ENCODE measurements around the gene JARID2.
"Not testable (repeated sequence)": the region's sequence is repeated elsewhere in the genome, so short reads cannot be mapped to it uniquely, and the experiment has no call there.

The JARID2 gene

DNA sequence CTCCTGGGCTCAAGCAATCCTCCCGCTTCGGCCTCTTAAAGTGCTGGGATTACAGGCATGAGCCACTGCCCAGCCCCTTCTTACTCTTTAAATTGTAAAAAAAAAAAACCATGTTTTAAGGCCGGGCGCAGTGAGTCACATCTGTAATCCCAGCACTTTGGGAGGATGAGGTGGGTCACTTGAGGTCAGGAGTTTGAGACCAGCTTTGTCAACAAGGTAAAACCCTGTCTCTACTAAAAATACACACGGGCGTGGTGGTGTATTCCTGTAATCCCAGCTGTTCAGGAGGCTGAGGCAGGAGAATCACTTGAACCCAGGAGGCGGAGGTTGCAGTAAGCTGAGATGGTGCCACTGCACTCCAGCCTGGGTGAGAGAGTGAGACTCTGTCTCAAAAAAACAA is 43.6 kb downstream of the JARID2 start:
- not testable (repeated sequence) for DNase-seq (ENCODE audit: low read depth)

DNA sequence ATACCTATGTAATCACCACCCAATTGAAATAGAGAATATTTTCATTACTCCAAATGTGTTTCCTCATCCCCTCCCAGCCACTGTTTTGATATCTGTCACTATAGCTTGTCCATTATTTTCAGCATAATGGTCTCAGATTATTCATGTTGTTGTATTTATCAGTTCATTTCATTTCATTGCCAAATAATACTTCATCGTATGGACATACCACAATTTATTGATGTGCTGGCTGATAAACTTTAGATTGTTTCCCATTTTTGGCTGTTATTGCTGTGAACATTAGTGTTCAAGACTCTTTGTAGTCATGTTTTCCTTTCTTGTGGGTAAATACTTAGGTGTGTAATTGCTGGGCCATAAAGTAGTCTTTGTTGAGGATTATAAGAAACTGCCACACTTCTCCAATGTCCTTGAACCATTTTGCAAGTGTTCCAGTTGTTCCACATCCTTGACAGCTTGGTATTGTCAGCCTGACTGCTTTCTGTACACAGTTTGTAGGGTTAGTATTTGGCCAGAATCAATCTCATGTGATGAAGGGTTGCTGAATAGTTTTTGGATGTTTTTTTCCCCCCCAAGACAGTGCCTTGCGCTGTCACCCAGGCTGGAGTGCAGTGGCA is 44.3 kb downstream of the JARID2 start:
- DNase-seq (ENCODE audit: low read depth) = no peak

DNA sequence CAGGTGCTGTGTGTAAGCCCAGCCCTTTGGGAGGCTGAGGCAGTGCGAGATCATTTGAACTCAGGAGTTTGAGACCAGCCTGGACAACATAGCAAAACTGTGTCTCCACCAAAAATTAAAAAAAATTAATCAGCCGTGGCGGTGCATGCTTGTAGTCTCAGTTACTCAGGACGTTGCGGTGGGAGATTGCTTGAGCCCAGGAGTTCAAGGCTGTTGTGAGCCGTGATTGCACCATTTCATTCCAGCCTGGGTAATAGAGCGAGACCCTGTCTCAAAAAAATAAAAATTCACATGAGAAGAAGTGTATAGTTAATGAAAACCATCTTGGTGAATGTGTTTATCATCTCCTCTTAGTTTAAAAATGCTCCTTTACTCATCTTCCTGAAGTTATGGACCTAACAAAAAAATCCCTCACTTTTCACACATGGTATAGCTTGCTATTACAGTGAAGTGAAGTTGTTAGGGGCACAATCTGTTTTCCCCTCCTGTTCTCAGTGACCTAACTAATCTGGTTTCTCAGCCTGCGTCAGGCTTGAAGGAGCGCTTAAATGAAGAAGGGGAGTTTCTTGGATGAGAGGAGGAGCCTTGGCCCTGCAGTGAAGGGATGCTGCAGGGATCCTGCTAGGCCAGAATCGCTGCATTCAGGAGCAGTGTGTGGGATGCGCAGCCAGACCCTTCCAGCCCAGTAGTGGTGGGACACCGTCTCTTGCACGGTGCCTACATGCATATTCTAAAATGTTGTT is 45.3 kb downstream of the JARID2 start:
- DNase-seq (ENCODE audit: low read depth) = no peak

DNA sequence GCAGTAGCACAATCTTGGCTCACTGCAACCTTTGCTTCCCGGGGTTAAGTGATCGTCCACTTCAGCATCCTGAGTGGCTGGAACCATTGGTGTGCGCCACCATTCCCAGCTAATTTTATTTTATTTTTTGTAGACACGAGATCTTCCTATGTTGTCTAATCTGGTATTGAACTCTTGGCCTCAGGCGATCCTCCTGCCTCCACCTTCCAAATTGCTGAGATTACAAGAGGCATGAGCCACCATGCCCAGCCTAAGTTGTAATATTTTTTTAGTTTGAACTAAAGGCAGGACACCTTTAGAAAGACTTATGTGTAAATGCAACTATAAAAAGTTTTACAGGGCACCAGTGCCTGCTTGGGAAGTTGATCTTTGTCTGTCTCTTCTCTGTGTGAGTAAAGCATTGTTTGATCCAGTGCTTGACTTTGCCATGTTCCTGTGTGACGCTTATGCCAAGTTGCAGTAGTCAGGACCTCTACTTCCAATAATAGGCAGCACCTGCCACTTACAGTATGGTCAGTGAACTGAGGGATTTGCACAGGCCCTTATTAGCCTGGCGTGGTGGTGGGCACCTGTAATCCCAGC is 46.9 kb downstream of the JARID2 start:
- no peak for DNase-seq (ENCODE audit: low read depth)

DNA sequence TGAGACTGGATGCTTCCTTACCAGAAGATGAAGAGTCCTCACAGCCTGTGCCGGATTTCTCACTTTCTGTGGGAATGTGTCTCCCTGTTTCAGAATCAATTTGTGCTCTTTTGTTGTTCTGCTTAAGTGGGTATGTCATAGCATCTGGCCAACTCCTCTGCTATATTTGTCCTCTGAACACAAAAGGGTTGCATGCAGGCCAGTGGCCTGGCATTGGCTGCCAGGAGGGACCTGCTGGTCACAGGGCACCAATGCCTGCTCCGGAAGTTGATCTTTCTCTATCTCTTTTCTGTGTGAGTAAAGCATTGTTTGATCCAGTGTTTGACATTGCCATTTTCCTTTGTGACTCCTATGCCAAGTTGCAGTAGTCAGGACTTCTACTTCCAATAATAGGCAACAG is 47.8 kb downstream of the JARID2 start:
- DNase-seq (ENCODE audit: low read depth) = no peak

DNA sequence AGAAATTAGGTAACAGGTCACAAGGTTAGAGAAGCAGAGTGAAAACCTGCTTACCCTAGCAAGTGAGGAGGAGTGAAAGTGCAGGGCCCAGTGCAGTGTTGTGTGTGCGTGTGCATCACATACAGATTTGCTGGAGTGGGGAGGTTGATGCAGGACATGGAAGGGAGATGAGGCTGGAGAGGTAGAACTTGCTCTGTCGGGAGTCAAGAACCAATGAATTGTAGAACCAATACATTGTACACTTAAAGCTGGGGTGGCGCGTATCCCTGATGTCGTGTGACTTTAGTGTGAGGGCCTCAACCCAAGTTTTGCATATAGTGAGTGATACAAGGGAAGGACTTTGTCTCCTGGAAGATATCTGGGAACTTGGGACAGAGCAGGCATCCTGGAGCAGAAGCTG is 48.6 kb downstream of the JARID2 start:
- no peak for DNase-seq (ENCODE audit: low read depth)

DNA sequence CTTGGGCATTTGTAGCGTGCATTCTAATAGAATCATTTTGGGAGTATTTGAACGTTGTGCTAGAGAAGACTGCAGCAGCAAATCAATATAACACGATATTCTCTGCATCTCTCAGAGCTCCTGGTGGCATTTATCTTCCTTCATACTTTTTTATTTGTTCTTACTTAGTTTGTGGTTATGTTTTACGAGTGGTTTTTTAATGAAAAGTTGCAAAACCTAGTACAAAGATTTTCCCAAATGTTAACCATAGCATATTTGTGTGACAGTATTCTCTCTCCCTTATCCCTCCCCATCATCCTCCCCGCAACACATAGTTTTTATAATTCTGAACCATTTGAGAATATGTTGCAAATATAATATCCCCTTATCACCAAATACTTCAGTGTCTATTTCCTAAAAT is 50.4 kb downstream of the JARID2 start:
- no peak for DNase-seq (ENCODE audit: low read depth)

DNA sequence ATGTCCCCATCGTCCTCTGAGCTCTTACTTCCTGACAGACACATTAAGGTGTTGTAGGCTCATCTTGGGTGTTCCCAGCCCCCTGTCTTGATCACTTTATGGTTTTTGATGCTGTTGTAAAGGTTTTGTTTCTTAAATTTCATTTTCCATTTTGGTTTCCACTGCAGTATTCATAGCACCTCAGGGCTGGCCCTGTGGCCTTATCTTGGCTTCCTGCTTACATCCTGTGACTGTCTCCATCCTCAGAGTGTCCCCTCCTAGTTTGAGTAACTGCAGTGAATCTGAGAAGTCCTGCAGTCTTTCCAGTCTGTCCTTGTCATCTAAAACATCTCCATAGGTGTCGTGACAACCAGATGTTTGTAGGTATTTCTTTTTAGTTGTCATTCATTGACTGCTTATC is 50.9 kb downstream of the JARID2 start:
- no peak for DNase-seq (ENCODE audit: low read depth)

DNA sequence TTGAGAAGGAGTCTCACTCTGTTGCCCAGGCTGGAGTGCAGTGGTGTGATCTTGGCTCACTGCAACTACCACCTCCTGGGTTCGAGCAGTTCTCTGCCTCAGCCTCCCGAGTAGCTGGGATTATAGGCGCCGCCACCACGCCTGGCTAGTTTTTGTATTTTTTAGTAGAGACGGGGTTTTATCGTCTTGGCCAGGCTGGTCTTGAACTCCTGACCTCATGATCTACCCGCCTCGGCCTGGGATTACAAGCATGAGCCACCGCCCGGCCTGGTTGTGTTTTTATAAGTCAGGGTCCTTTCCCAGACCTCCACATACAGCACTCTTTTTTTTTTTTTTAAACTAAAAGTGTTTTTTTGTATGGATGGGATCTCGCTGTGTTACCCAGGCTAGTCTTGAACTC is 51.3 kb downstream of the JARID2 start:
- DNase-seq (ENCODE audit: low read depth) = not testable (repeated sequence)

DNA sequence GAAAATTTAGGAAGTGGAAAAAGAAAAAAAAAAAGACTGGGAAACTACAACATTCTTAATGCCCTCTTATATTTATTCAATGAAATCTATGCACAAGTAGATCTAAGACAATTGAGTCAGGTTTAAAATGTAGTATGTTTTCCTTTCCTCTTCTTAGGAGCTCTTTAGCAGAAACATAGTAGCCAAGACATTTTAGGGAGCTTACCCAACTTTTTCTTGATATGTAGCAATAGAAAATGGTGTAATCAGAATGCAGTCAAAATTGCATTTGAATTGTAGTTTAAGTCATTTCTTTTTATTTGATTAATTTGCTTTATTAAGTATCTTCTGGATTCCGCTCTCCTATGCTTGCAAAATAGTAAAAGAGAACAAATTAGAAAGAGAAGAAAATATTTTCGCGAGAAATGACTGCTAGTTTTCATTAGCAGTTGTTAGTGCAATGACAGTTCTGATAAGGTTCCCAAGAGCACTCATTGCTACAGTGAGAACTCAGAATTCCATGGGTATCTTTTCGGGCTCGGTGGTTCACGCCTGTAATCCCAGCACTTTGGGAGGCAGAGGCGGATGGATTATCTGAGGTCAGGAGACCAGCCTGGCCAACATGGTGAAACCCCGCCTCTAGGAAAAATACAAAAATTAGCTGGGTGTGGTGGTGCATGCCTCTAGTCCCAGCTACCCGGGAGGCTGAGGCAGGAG is 52.2 kb downstream of the JARID2 start:
- no peak for DNase-seq (ENCODE audit: low read depth)

DNA sequence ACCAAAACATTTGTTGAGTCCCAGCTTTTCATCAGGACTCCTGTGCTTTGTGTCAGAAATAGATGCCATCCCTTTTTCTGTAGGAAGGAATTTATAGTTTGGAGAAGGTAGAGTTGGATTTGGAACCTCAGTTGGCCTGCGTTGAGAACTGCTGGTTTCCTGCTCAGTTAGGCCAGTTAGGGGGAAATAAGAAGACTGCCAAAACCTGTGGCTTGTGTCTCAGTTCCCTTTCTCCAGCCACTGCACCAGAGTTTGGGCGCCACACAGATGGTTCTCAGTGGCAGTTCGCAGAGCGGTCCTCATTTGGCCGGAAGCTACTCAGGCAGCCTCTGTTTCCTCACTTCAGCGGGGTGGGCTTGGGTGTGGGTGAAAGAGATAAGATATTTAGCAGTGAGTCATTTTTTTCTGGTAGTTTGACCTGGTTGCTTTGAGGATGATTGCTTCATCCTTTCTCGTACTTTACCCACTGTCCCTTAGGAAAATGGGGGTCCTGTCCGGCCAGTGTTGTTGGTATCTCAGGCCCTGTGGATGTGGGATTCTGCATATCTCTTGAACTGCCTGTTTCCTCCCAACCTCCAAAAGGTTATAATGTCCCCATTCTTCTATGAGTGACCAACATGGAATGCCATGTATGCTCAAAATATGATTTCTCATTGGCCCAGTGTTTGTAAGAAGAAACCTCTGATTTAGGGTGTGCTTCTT is 53.7 kb downstream of the JARID2 start:
- DNase-seq (ENCODE audit: low read depth) = no peak

DNA sequence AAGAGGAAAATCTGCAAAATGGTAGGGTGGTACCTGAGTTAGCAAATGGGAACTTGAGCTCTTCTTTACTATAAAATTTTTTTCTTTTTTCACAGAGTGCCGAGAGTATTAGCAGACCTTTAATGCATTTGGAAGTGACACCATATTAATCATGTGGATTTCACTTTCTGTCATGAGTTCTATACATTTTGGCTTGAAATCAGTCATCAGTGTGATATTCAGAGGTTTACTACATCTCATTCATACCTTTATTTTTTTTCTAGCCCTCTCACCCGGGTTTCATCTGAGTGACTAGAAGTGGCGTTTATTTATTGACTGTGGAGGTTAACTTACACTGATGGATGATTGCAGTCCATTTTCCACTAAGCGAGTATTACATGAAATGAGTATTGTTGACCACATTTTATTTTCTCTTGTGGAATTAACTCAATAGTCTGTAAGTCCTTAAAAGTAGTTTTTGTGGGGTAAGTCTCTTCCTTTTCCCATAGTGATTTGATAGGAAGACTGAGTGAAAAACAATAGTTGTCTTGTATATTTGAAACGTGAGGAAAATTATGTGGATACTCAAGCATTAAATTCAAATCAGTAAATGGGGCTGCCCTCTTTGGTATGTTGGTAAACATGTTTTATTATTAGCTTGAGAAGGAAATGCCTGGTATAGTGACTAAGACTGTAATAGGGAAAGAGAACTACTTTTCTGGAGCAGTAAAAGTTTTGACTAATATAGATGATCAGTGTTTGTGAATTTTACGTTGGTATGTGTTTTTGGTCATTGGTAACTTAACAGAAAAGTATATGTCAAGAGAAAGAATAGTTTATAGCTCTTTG is 55.5 kb downstream of the JARID2 start:
- DNase-seq (ENCODE audit: low read depth) = no peak

DNA sequence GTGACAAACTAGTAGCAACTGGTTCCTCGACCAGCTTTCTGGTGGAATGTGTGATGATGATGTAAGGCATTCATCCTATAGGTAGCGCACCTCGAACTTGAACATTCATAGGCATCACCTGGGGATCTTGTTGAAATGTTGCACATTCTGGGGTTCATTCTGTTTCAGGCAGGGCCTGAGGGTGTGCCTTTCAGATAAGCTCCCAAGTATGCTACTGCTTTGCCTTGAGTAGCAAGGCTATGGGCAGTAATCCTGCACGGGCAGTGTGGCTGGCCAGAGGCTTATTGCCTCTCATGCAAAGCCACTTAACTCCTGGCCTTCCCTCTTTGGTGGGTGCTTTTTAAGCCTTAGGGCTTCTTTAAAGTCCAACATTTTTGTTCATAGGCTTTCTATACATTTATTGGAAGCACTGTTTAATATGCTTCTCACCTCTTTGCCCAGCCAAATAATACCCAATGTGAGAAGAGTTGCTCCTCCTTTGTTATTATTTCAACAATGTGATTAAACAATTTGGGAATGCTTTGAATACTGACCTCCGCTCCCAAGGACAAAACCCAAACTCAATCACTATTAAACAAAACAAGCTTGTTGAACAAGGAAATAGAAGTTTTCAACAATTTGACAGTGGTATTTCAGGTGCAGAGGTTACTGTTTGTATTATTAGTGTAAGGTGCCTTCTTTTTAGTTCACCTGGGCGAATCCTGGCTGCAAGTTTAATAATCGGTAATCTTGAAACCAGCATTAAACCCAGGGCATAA is 57.5 kb downstream of the JARID2 start:
- no peak for DNase-seq (ENCODE audit: low read depth)

DNA sequence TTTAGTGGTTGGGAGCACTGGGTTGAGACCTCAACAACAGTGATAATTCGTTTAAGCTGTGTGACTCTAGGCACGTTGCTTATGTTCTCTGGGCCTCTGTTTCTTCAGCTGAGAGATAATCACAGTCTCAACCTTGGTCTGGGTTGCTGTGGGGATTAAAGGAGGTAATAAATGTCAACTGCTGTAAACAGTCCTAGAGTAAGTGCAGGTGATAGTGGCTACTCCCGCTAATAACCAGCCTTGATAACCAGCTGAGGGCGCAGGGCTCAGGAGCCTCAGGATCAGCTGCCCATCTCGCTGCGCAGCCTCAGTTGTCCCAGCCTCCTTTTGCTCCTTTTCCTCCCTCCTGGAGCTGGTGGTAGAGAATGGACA is 58.0 kb downstream of the JARID2 start:
- DNase-seq (ENCODE audit: low read depth) = no peak

DNA sequence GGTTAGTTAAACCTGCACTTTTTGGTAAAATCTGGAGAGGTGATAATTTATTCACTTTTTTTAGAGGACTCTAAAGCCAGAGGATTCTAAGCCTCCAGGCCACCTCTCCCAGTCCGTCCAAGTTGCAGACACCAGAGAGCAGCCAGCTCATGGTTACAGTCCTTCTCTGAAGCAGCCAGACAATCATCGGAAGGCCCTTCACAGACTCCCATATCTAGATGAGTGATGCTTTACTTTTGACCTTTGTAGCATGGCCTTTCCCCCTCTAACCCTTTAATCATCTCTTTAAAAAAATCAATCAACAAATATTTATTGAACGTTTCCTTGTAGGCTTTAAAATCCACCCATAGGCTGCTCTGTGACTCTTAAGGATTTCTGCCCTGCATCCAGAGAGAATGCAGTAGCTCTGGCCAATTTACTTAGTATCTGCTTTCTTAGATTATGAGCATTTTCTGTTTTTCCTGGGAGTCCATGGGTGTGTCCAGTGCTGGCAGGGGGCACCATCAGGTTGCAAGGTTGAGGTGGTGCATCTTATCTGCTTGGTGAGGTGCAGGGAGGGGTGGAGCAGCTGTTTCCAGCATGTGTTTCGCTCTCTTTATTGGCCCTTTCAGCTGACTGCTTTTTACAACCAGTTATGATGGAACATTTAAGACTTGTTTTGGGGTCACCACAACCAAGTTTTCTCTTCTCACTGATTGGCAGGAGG is 58.6 kb downstream of the JARID2 start:
- DNase-seq (ENCODE audit: low read depth) = no peak

DNA sequence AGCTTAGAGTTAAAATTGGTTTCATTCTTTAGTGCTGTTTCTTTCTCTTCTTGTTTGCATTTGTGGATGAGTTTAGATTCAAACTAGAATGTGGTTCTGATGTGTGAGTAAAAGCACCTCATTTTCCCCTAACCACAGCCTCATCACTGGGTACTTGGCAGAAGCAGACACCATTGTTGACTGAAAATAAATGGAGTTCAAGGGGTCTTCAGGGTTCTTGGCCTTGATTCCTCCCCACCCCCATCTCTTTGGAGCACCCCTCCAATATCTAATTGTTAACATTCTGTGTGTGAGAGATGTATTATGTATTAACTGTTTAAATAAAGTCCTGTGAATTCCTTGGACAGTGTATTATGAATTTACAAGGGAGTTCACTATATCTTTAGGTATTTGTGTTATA is 59.6 kb downstream of the JARID2 start:
- DNase-seq (ENCODE audit: low read depth) = no peak

DNA sequence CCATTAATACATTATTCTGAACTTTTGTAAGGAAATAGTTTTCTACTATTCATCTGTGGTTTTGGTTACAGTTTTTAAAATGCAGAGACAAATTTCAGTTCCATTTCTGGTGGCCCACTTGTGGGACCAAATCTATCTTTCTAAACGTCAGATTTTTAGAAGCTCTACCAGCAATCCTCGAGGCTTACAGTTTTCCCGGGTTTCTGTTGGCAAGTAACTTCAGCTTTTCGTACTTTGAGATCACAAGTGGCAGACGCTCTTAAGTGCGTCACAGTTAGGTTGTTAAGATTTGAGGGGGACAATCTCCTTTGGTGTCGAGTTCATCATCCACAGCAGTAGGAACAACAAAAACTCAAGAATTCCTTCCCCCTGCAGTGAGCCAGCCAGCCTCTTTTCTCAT is 60.0 kb downstream of the JARID2 start:
- no peak for DNase-seq (ENCODE audit: low read depth)

DNA sequence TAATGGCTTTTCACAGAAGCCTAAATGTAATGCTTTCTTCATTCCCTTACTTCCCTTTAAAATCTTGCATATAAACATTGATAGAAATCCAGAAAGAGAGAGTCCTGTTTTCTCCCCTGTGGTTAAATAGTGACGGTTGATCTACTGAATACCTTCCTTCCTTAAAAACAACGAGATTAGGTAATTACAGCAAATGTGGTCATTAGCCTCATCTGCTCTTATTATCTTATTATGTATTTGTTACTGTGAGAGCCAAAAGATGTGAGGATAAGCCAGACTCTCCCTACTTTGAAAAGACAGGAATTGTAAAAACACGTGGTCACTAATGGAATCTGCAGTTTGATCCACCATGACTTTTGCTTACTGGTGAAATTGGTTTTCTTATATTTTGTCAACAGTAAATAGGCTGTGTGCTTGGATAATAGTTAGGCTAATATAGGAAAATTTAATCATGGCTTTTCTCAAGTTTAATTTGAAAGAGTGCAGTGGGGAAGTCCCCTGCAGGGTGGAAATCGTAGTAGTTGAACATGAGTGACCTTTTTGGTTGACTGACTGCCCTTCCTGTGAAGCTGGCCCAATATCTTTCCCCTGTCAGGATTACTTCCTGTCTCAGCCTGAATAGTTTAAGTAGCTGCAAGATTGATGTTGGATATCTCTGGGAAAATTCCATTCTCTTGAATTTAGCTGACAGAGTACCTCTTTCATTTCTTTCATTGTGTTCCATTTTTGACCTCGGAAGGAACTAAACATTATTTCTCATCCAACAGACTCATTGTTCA is 62.8 kb downstream of the JARID2 start:
- DNase-seq (ENCODE audit: low read depth) = no peak

DNA sequence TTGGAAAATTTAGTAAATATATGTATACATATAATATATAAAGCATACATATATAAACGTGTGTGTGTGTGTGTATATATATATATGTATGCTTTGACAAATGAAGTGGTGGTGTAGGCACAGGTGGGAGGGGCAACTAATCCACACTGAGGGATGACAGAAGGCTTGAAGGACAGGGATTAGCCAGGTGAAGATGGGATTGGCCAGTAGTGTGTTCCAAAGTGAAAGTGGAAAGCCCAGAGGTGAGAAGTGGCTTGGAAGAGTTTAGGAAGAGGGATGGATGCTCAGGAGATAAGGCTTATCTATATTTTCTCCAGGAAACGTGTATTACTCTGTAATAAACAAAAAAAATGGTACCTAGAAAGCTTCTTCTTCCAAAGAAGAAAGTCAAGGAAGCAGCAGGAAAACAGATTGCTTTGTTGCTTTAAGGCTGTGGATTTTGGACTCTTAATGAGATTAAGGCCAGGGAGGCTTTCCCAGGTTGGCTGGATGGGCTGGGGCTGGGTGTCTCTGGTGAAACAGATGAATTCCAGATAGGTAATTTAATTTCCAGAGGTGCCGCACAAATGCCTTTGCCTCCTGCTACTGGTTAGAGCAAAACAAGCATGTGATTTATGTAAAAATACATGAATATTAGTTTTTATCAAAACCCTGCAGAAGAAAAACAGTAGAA is 63.9 kb downstream of the JARID2 start:
- DNase-seq (ENCODE audit: low read depth) = no peak

Measured in stromal cell of bone marrow (primary cell).